ENCODE results near the gene CD81. TPM values are rescaled to one million over a fixed set of nuclear protein-coding genes. Genes with fewer than 3 reads are reported as not detected.

CD81 gene
- total RNA-seq, 2 experiments from 2014 or later: 181 to 183 TPM

DNA sequence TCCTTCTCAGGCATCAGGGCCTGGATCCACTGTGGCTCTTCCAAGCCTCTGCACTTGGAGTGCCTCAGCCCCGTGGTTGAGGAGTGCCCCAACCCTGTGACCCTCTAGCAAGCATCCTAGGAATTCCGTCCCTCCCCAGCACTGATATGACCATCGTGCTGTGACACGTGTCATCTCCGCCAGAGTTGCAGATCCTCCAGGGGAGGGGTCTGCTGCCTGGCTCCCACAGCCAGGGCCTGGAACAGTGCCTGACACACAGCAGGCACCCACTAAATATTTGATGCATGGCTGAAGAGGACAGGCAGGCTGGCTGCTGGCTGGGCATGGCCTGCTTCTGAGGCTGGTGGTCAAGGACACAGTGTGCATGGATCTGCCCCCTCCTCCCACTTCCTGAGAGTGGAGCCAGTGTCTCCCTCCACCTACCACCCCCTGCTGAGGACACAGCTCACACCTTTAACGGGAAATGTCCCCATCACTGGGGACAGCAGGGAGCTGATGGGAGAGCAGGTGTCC, 1.7 kb upstream of the CD81 start:
- no peaks in the 10 kb centered on the region for H3K27me3 ChIP-seq (ENCODE audit: control insufficient read depth in 1 of 2, insufficient read depth in 2 of 2, low read length in 2 of 2)
- H3K4me1 ChIP-seq (ENCODE audit: insufficient read depth, low read length): peaks cover 31% of the 10 kb centered on the region
- peak overlapping the region; percentile 83 for H3K4me3 Mint-ChIP-seq
- no peak overlapping the region for H3K27ac ChIP-seq (ENCODE audit: low read depth in 1 of 2, low read length in 2 of 2)
- H3K27me3 Mint-ChIP-seq: no peaks in the 10 kb centered on the region
- peaks cover 15% of the 10 kb centered on the region for H3K4me1 Mint-ChIP-seq (ENCODE audit: low read depth)
- H3K36me3 ChIP-seq (ENCODE audit: insufficient read depth, low read length): no peaks in the 10 kb centered on the region
- H3K9me3 Mint-ChIP-seq: no peaks in the 10 kb centered on the region
- no peak for ATAC-seq (ENCODE audit: poor library complexity)
- peak overlapping the region; percentile 55 for H3K27ac Mint-ChIP-seq
- ChIA-PET POLR2A (no interaction called here), CTCF (no interaction called here)
- H3K4me3 ChIP-seq (ENCODE audit: low read length): no peak overlapping the region
- no peaks in the 10 kb centered on the region for H3K9me3 ChIP-seq (ENCODE audit: control insufficient read depth in 1 of 2, insufficient read depth in 1 of 2, low read length in 2 of 2)
- H3K36me3 Mint-ChIP-seq (ENCODE audit: low read depth): peaks cover 4% of the 10 kb centered on the region
- DNase-seq: no peak
- intact Hi-C loops (cut with DNase I, micrococcal nuclease): loop anchor here in 1 of 2 experiments (2.0 to 10.0 kb wide), 4 partner anchors 69 to 1111 kb away; partner anchors contain the start of genes C11orf21, KCNQ1, TRPM5 and TSPAN32
- TF ChIP-seq, protein P1, sequence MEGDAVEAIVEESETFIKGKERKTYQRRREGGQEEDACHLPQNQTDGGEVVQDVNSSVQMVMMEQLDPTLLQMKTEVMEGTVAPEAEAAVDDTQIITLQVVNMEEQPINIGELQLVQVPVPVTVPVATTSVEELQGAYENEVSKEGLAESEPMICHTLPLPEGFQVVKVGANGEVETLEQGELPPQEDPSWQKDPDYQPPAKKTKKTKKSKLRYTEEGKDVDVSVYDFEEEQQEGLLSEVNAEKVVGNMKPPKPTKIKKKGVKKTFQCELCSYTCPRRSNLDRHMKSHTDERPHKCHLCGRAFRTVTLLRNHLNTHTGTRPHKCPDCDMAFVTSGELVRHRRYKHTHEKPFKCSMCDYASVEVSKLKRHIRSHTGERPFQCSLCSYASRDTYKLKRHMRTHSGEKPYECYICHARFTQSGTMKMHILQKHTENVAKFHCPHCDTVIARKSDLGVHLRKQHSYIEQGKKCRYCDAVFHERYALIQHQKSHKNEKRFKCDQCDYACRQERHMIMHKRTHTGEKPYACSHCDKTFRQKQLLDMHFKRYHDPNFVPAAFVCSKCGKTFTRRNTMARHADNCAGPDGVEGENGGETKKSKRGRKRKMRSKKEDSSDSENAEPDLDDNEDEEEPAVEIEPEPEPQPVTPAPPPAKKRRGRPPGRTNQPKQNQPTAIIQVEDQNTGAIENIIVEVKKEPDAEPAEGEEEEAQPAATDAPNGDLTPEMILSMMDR (IDR thresholded peaks at IDR 0.05): no peak

GRCh38 chr11:2375964-2376551, 1.1 kb upstream of the CD81 start:
- no peak overlapping the region for H3K27ac ChIP-seq (ENCODE audit: low read depth in 1 of 2, low read length in 2 of 2)
- peaks cover 19% of the 10 kb centered on the region for H3K4me1 Mint-ChIP-seq (ENCODE audit: low read depth)
- H3K4me1 ChIP-seq (ENCODE audit: insufficient read depth, low read length): peaks cover 37% of the 10 kb centered on the region
- peak overlapping the region; percentile 55 for H3K27ac Mint-ChIP-seq
- intact Hi-C loops (cut with DNase I, micrococcal nuclease): loop anchor here in 1 of 2 experiments (2.0 to 10.0 kb wide), 4 partner anchors 69 to 1111 kb away; partner anchors contain the start of genes C11orf21, KCNQ1, TRPM5 and TSPAN32
- TF ChIP-seq, protein P1 (IDR thresholded peaks at IDR 0.05): no peak
- no peaks in the 10 kb centered on the region for H3K27me3 Mint-ChIP-seq
- DNase-seq (no peak), ATAC-seq (ENCODE audit: poor library complexity) (no peak)
- no peaks in the 10 kb centered on the region for H3K36me3 ChIP-seq (ENCODE audit: insufficient read depth, low read length)
- POLR2A ChIA-PET: interaction anchor here (2.4 to 2.8 kb wide), 2 partner anchors 11 to 25 kb away, joined by 38 to 47 read pairs; partner anchors contain the start of gene TSSC4
- H3K36me3 Mint-ChIP-seq (ENCODE audit: low read depth): peaks cover 4% of the 10 kb centered on the region
- H3K4me3 ChIP-seq (ENCODE audit: low read length): no peak overlapping the region
- H3K9me3 ChIP-seq (ENCODE audit: control insufficient read depth in 1 of 2, insufficient read depth in 1 of 2, low read length in 2 of 2): peaks cover 0 to 5% of the 10 kb centered on the region in 2 experiments
- H3K9me3 Mint-ChIP-seq: no peaks in the 10 kb centered on the region
- H3K27me3 ChIP-seq (ENCODE audit: control insufficient read depth in 1 of 2, insufficient read depth in 2 of 2, low read length in 2 of 2): no peaks in the 10 kb centered on the region
- peak overlapping the region; percentile 83 for H3K4me3 Mint-ChIP-seq
- CTCF ChIA-PET: no interaction called here

- peak overlapping the region; percentile 90 for H3K4me3 ChIP-seq (ENCODE audit: low read length)
- no peaks in the 10 kb centered on the region for H3K27me3 Mint-ChIP-seq
- DNase-seq (peak; percentile 29 to 80 (median 52)), ATAC-seq (ENCODE audit: poor library complexity) (peak; percentile 53)
- peak overlapping the region; percentile 67 to 73 for H3K27ac ChIP-seq (ENCODE audit: low read depth in 1 of 2, low read length in 2 of 2)
- no peaks in the 10 kb centered on the region for H3K9me3 Mint-ChIP-seq
- H3K4me1 ChIP-seq (ENCODE audit: insufficient read depth, low read length): peaks cover 55% of the 10 kb centered on the region
- peaks cover 32% of the 10 kb centered on the region for H3K4me1 Mint-ChIP-seq (ENCODE audit: low read depth)
- no peaks in the 10 kb centered on the region for H3K27me3 ChIP-seq (ENCODE audit: control insufficient read depth in 1 of 2, insufficient read depth in 2 of 2, low read length in 2 of 2)
- H3K9me3 ChIP-seq (ENCODE audit: control insufficient read depth in 1 of 2, insufficient read depth in 1 of 2, low read length in 2 of 2): peaks cover 0 to 7% of the 10 kb centered on the region in 2 experiments
- intact Hi-C loops (cut with DNase I, micrococcal nuclease): loop anchor here (1.0 to 10.0 kb wide), 5 partner anchors 22 to 1113 kb away; partner anchors contain the start of genes C11orf21 (in 1 of the 2), TSPAN32 (in 1 of the 2) and TSSC4 (in 1 of the 2)
- H3K36me3 ChIP-seq (ENCODE audit: insufficient read depth, low read length): no peaks in the 10 kb centered on the region
- CTCF ChIA-PET: interaction anchor here (1.0 to 1.8 kb wide), 3 partner anchors 23 to 155 kb away, joined by 3 to 5 read pairs (median 3); partner anchors contain the start of gene TSSC4
- peak overlapping the region; percentile 69 for H3K27ac Mint-ChIP-seq
- POLR2A ChIA-PET: interaction anchor here (1.1 to 2.8 kb wide), 5 partner anchors 9 to 75 kb away, joined by 3 to 47 read pairs (median 36); partner anchors contain the start of genes C11orf21, TSPAN32 and TSSC4
- TF ChIP-seq, protein P1 (IDR thresholded peaks at IDR 0.05): no peak
- peaks cover 4% of the 10 kb centered on the region for H3K36me3 Mint-ChIP-seq (ENCODE audit: low read depth)
- H3K4me3 Mint-ChIP-seq: peak overlapping the region; percentile 82
These were observed 667 bp downstream of the CD81 start for GRCh38 chr11:2377511-2378443.
